K562 (cell line): Measurements from ENCODE around the gene PBX1. TPM values are rescaled to one million over a fixed set of nuclear protein-coding genes. Genes with fewer than 3 reads are reported as not detected.
A peak's percentile ranks its signal among the peaks of the same experiment; 100 is the strongest.

Experiments used
- ATAC-seq: fragments of 200-7000 bp; cut with Tn5 transposase; 3 replicates; pipeline ENCODE4 v1.9.1; 2020; ENCODE audit warnings: moderate library complexity
- BruUV-seq: library from RNA; stranded (reverse); fragments of 400-500 nt; replicated peaks from 2 replicates; lab custom pipeline; 2021; lab: Mats Ljungman, UMichigan
- CTCF ChIA-PET: fragments of 300-600 bp; formaldehyde crosslinking; extraction: SDS; loops from one replicate; lab custom pipeline; 2021; ENCODE audit warnings: low intra/inter-chr PET ratio; lab: Yijun Ruan, JAX
- POLR2A ChIA-PET: fragments of 300-600, 350-650 bp; sonication (Branson Sonifier 250); formaldehyde crosslinking; extraction: SDS; loops from one replicate; lab custom pipeline; 2021; ENCODE audit warnings: antibody characterized with exemption, inconsistent platforms; lab: Yijun Ruan, JAX
- DNase-seq, 4 experiments: peaks; one replicate each; pipeline versions ENCODE4 v3.0.0 to v3.0.0-alpha.2; 2011 to 2018; ENCODE audit warnings: low spot score in 3 of 4, mixed read lengths in 3 of 4; ENCODE audit errors: extremely low read depth in 1 of 4
- FAIRE-seq: peaks from 2 replicates; lab custom pipeline; 2011; peaks lifted over from hg19 to GRCh38; lab: Jason Lieb, UNC
- H2AFZ ChIP-seq: 2 replicates; pipeline ENCODE4 v1.6.0; 2011; ENCODE audit warnings: low read depth, low read length, control low read depth, inconsistent platforms
- H3K27ac ChIP-seq: fragments of 200-600 bp; 3 replicates; pipeline ENCODE4 v1.8.0; 2011; ENCODE audit warnings: low read depth, mild to moderate bottlenecking, control low read depth, inconsistent platforms, low read length, moderate library complexity, mixed read lengths; ENCODE audit errors: extremely low read depth
- H3K27me3 ChIP-seq, 2 experiments: fragments of 300-600 bp in 1 of 2; 2 replicates in 1 of 2; 3 replicates in 1 of 2; pipeline versions ENCODE4 v1.6.0 to v1.8.0; 2011; ENCODE audit warnings: inconsistent platforms in 2 of 2, low read length in 2 of 2, mild to moderate bottlenecking in 1 of 2, mixed read lengths in 1 of 2, moderate library complexity in 1 of 2; ENCODE audit not compliant: control insufficient read depth in 2 of 2, insufficient read depth in 2 of 2
- H3K36me3 ChIP-seq: fragments of 300-600 bp; 3 replicates; pipeline ENCODE4 v1.8.0; 2011; ENCODE audit warnings: mild to moderate bottlenecking, low read length, inconsistent platforms; ENCODE audit not compliant: control insufficient read depth, insufficient read depth
- H3K4me1 ChIP-seq, 2 experiments: fragments of 200-600 bp in 1 of 2; replicated peaks in 1 of 2; 2 replicates in 1 of 2; 3 replicates in 1 of 2; pipeline versions ENCODE4 v1.5.1 to v1.8.0; 2011; ENCODE audit warnings: inconsistent platforms in 2 of 2, low read length in 2 of 2, mild to moderate bottlenecking in 1 of 2, mixed read lengths in 1 of 2, moderate library complexity in 1 of 2; ENCODE audit not compliant: control insufficient read depth in 2 of 2, insufficient read depth in 2 of 2
- H3K4me2 ChIP-seq: 2 replicates; pipeline ENCODE4 v1.6.1; 2011; ENCODE audit warnings: low read length, control low read depth, inconsistent platforms, mixed read lengths; ENCODE audit not compliant: insufficient read depth
- H3K4me3 ChIP-seq: fragments of 200-600 bp; sonication (generic), shearing (Covaris generic); 2 replicates; pipeline ENCODE4 v1.5.1; 2016; ENCODE audit warnings: control low read depth, inconsistent platforms
- H3K79me2 ChIP-seq: fragments of 200-600 bp; 3 replicates; pipeline ENCODE4 v1.8.0; 2011; ENCODE audit warnings: low read length, inconsistent platforms; ENCODE audit not compliant: control insufficient read depth, insufficient read depth
- H3K9ac ChIP-seq, 2 experiments: 2 replicates each; pipeline versions ENCODE4 v1.6.0 to v1.6.1; 2011; ENCODE audit warnings: low read depth in 2 of 2, low read length in 2 of 2, control low read depth in 1 of 2, inconsistent platforms in 1 of 2, mild to moderate bottlenecking in 1 of 2, mixed read lengths in 1 of 2; ENCODE audit not compliant: insufficient read depth in 1 of 2
- H3K9me1 ChIP-seq: one replicate; pipeline ENCODE4 v1.6.0; 2011; ENCODE audit warnings: inconsistent platforms, mild to moderate bottlenecking, low read length, moderate library complexity; ENCODE audit not compliant: control insufficient read depth, insufficient read depth
- H3K9me3 ChIP-seq: replicated peaks from 2 replicates; pipeline ENCODE4 v1.5.1; 2011; ENCODE audit warnings: low read depth, low read length, inconsistent platforms; ENCODE audit not compliant: control insufficient read depth, insufficient read depth
- H4K20me1 ChIP-seq: replicated peaks from 2 replicates; pipeline ENCODE4 v1.6.1; 2011; ENCODE audit warnings: low read length, inconsistent platforms, mixed read lengths; ENCODE audit not compliant: control insufficient read depth, insufficient read depth
- DEAF1 ChIP-seq: fragments of 450-650 bp; formaldehyde crosslinking; IDR thresholded peaks from 2 replicates; pipeline ENCODE4 v1.4.0; 2020; ENCODE audit warnings: mild to moderate bottlenecking, moderate library complexity
- EGR1 ChIP-seq: fragments of 450-650 bp; conservative IDR thresholded peaks from 2 replicates; pipeline ENCODE4 v1.6.1; 2017; ENCODE audit warnings: mild to moderate bottlenecking
- EP400 ChIP-seq: fragments of 450-650 bp; IDR thresholded peaks from 2 replicates; pipeline ENCODE4 v1.6.1; 2017; ENCODE audit warnings: antibody characterized with exemption, mild to moderate bottlenecking, moderate library complexity
- FOXJ3 ChIP-seq: sonication (generic); formaldehyde crosslinking; IDR thresholded peaks from 2 replicates; pipeline ENCODE4 v1.4.0; 2020; ENCODE audit warnings: mild to moderate bottlenecking, missing genetic modification reagents
- FUS ChIP-seq: fragments of 200-400 bp; formaldehyde crosslinking; optimal IDR thresholded peaks from 2 replicates; pipeline ENCODE3; 2017; ENCODE audit warnings: low read depth, low read length
- RB1 ChIP-seq: fragments of 450-650 bp; IDR thresholded peaks from 2 replicates; pipeline ENCODE4 v1.6.1; 2017; ENCODE audit warnings: low read depth, mild to moderate bottlenecking
- SP2 ChIP-seq: IDR thresholded peaks from 2 replicates; pipeline ENCODE4 v1.6.1; 2011; ENCODE audit warnings: mild to moderate bottlenecking, low read depth, low read length, moderate library complexity; ENCODE audit not compliant: poor library complexity, severe bottlenecking; ENCODE audit errors: extremely low read depth
- TSC22D4 ChIP-seq: fragments of 450-650 bp; IDR thresholded peaks from 2 replicates; pipeline ENCODE4 v1.6.1; 2016; ENCODE audit warnings: missing genetic modification characterization, missing biosample characterization, control low read depth
- ZNF174 ChIP-seq: fragments of 250-450 bp; sonication (Bioruptor Pico); IDR thresholded peaks from 2 replicates; pipeline ENCODE4 v1.4.0; 2020; ENCODE audit warnings: mild to moderate bottlenecking
- WGBS: fragments of 100-300 bp; shearing (Covaris generic); methylation state at CpG from one replicate; pipeline ENCODE4 v1.1.6; 2016; ENCODE audit warnings: low coverage, mixed read lengths; ENCODE audit not compliant: insufficient coverage; ENCODE audit errors: missing lambda C conversion rate; 5-methylcytosine and 5-hydroxymethylcytosine counted together
- in situ Hi-C: fragments of 300-500 bp; cut with MboI; formaldehyde crosslinking; loops from 4 replicates; pipeline ENCODE4 v1.15.0; 2018; ENCODE audit warnings: inconsistent platforms, mixed read lengths
- intact Hi-C: fragments of 100-400 bp; cut with micrococcal nuclease; formaldehyde crosslinking; loops from 2 replicates; pipeline ENCODE4 v1.14.2; 2022
- polyA plus RNA-seq, 8 experiments: library from polyadenylated mRNA; depleted of rRNA in 4 of 8; stranded (reverse) in 5 of 8; unstranded in 3 of 8; fragments of >200 nt; fragmentation: Nextera tagmentation in 2 of 8; fragmentation: Illumina TruSeq in 1 of 8; extraction: Ambion mirVana in 2 of 8; extraction: Trizol in 1 of 8; gene quantifications; 2 replicates each; pipeline versions ENCODE4 v1.2.1 to v1.2.3, GENCODE V29; 2011 to 2014; ENCODE audit warnings: inconsistent platforms in 1 of 8, missing spikeins in 1 of 8
- total RNA-seq, 7 experiments: library from RNA; depleted of rRNA in 6 of 7; stranded (reverse); fragments of >200 nt in 6 of 7; fragmentation: Illumina TruSeq in 2 of 7; extraction: Trizol in 2 of 7; gene quantifications; 2 replicates each; pipeline versions ENCODE4 v1.2.1 to v1.2.3, GENCODE V29; 2011 to 2021; ENCODE audit warnings: low replicate concordance in 1 of 7
- TF ChIP-seq, protein P1 (sequence below): fragments of 450-650 bp; IDR thresholded peaks from 2 replicates; pipeline ENCODE4 v1.6.1; 2018; ENCODE audit not compliant: partially characterized antibody
- TF ChIP-seq, protein P2 (sequence below): fragments of 450-650 bp; formaldehyde crosslinking; IDR thresholded peaks from 2 replicates; pipeline ENCODE4 v1.4.0; 2022; ENCODE audit warnings: missing genetic modification characterization

PBX1 gene
- total and polyA plus RNA-seq, 9 of the 15 experiments (the other 6 are each of a cell fraction or from before 2014, with no cell fraction given): 0.03 to 0.62 (median 0.17) TPM

GRCh38 chr1:164617377-164618201, 58.6 kb downstream of the PBX1 start (continued):
- TF ChIP-seq DEAF1 (peak; percentile 7; the same call in 1 of the 2 replicates), ZNF174 (no peak), EGR1 (no peak)

- intact Hi-C loops (loop anchor here (2.0 to 10.0 kb wide), 5 partner anchors 454 to 1257 kb away; no protein-coding TSS in a partner anchor), in situ Hi-C loops (loop anchor here (10.0 kb wide), 1 partner anchor 1203 kb away; no protein-coding TSS in a partner anchor)
- Histone ChIP-seq H3K27ac (no peak overlapping the region), H2AFZ (no peak overlapping the region), H3K4me1 (no peaks in the 10 kb centered on the region), H4K20me1 (no peaks in the 10 kb centered on the region), H3K36me3 (no peaks in the 10 kb centered on the region), H3K4me3 (no peak overlapping the region)
- WGBS: 7% methylated on average over 3 of the region's 5 CpGs
- BruUV-seq: no TSS peak
- no peak for FAIRE-seq
- ATAC-seq: no peak
- CTCF ChIA-PET: no interaction called here
- DNase-seq: peak in 1 of 4 experiments; percentile 19
- no peak for TF ChIP-seq FOXJ3
- TF ChIP-seq SP2: no peak
- TF ChIP-seq, protein P1, sequence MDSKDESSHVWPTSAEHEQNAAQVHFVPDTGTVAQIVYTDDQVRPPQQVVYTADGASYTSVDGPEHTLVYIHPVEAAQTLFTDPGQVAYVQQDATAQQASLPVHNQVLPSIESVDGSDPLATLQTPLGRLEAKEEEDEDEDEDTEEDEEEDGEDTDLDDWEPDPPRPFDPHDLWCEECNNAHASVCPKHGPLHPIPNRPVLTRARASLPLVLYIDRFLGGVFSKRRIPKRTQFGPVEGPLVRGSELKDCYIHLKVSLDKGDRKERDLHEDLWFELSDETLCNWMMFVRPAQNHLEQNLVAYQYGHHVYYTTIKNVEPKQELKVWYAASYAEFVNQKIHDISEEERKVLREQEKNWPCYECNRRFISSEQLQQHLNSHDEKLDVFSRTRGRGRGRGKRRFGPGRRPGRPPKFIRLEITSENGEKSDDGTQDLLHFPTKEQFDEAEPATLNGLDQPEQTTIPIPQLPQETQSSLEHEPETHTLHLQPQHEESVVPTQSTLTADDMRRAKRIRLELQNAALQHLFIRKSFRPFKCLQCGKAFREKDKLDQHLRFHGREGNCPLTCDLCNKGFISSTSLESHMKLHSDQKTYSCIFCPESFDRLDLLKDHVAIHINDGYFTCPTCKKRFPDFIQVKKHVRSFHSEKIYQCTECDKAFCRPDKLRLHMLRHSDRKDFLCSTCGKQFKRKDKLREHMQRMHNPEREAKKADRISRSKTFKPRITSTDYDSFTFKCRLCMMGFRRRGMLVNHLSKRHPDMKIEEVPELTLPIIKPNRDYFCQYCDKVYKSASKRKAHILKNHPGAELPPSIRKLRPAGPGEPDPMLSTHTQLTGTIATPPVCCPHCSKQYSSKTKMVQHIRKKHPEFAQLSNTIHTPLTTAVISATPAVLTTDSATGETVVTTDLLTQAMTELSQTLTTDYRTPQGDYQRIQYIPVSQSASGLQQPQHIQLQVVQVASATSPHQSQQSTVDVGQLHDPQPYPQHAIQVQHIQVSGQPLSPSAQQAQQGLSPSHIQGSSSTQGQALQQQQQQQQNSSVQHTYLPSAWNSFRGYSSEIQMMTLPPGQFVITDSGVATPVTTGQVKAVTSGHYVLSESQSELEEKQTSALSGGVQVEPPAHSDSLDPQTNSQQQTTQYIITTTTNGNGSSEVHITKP: no peak
- TF ChIP-seq RB1: no peak
- no peak for TF ChIP-seq TSC22D4 (tag)
- TF ChIP-seq EP400: no peak
- TF ChIP-seq, protein P2, sequence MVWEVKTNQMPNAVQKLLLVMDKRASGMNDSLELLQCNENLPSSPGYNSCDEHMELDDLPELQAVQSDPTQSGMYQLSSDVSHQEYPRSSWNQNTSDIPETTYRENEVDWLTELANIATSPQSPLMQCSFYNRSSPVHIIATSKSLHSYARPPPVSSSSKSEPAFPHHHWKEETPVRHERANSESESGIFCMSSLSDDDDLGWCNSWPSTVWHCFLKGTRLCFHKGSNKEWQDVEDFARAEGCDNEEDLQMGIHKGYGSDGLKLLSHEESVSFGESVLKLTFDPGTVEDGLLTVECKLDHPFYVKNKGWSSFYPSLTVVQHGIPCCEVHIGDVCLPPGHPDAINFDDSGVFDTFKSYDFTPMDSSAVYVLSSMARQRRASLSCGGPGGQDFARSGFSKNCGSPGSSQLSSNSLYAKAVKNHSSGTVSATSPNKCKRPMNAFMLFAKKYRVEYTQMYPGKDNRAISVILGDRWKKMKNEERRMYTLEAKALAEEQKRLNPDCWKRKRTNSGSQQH (CRISPR knock-in tag): no peak
- no peak for TF ChIP-seq FUS
- TF ChIP-seq, all 486 proteins: peak for 0
- Histone ChIP-seq H3K79me2 (no peaks in the 10 kb centered on the region), H3K9me1 (no peaks in the 10 kb centered on the region), H3K4me2 (no peak overlapping the region), H3K27me3 (no peaks in the 10 kb centered on the region; a peak in 1 of 5 replicates), H3K9ac (no peak overlapping the region), H3K9me3 (no peaks in the 10 kb centered on the region)
- POLR2A ChIA-PET: interaction anchor here (0.7 to 0.8 kb wide), 2 partner anchors 16 to 25 kb away, joined by 3 read pairs; no protein-coding TSS in a partner anchor
Observed at GRCh38 chr1:164618202-164618564, 59.2 kb downstream of the PBX1 start.
